Fibroblast of the aortic adventitia (primary cell): Measurements from ENCODE around the gene PHRF1. TPM values are rescaled to one million over a fixed set of nuclear protein-coding genes. Genes with fewer than 3 reads are reported as not detected.

Experiments
- DNase-seq: peaks from one replicate; pipeline ENCODE4 v3.0.0-alpha.2; 2010; ENCODE audit warnings: low read depth
- H3K4me3 ChIP-seq: 2 replicates; pipeline ENCODE4 v1.5.1; 2011; ENCODE audit warnings: low read depth, mild to moderate bottlenecking, control low read depth, low read length, moderate library complexity
- total RNA-seq: library from RNA; depleted of rRNA; stranded (reverse); fragments of >200 nt; gene quantifications from 2 replicates; pipeline ENCODE4 v1.2.3, GENCODE V29; 2012; ENCODE audit warnings: low replicate concordance
- TF ChIP-seq, protein P1 (sequence below): IDR thresholded peaks from 2 replicates; pipeline ENCODE4 v1.5.1; 2011; ENCODE audit warnings: mild to moderate bottlenecking, low read length, control low read depth, inconsistent platforms; ENCODE audit not compliant: insufficient read depth

The PHRF1 gene
- total RNA-seq, 1 donor = 27.6 TPM

DNA sequence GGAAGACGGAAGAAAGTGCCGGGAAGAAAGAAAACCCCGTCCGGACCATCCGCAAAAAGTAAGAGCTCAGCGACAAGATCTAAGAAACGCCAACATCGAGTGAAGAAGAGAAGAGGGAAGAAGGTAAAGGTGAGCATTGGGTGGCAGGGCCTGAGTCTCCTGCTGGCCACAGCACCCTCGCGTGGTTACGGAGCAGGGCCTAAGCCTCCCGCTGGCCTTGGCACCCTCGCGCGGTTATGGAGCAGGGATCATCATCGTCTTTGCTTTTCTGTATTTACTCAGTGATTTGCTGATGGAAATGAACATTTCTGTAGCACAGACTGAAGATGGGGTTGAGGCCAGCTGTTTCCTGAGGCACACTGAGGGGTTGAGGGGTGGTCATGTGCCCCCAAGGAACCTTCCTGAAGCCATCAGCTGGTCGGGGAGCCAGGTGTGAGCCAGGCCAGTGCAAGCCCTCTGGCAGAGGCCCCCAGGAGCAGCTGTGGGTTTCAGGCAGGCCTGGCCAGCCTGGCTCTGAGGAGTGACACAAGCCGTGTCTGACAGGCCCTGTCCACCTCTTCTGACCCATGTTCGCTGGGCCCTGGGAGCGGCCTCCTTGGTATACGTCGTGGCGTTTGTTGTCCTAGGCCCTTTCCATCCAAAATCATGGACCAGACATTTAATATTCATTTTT, 25.4 kb downstream of the PHRF1 start:
- TF ChIP-seq, protein P1, sequence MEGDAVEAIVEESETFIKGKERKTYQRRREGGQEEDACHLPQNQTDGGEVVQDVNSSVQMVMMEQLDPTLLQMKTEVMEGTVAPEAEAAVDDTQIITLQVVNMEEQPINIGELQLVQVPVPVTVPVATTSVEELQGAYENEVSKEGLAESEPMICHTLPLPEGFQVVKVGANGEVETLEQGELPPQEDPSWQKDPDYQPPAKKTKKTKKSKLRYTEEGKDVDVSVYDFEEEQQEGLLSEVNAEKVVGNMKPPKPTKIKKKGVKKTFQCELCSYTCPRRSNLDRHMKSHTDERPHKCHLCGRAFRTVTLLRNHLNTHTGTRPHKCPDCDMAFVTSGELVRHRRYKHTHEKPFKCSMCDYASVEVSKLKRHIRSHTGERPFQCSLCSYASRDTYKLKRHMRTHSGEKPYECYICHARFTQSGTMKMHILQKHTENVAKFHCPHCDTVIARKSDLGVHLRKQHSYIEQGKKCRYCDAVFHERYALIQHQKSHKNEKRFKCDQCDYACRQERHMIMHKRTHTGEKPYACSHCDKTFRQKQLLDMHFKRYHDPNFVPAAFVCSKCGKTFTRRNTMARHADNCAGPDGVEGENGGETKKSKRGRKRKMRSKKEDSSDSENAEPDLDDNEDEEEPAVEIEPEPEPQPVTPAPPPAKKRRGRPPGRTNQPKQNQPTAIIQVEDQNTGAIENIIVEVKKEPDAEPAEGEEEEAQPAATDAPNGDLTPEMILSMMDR = no peak
- DNase-seq = no peak
- H3K4me3 ChIP-seq = no peak overlapping the region

DNA sequence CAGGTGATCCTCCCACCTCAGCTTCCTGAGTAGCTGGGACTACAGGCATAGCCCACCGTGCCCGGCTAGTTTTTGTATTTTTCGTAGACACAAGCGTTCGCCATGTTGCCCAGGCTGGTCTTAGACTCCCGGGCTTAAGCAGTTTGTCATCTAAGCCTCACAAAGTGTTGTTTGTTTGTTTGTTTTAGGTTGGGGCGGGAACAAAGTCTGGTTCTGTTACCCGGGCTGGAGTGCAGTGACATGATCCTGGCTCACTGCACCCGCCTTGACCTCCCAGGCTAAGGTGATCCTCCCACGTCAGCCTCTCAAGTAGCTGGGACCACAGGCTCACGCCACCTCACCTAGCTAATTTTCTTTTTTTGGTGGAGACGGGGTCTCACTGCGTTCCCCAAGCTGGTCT, 26.9 kb downstream of the PHRF1 start:
- H3K4me3 ChIP-seq = no peak overlapping the region
- DNase-seq = no peak
- TF ChIP-seq, protein P1 = no peak

DNA sequence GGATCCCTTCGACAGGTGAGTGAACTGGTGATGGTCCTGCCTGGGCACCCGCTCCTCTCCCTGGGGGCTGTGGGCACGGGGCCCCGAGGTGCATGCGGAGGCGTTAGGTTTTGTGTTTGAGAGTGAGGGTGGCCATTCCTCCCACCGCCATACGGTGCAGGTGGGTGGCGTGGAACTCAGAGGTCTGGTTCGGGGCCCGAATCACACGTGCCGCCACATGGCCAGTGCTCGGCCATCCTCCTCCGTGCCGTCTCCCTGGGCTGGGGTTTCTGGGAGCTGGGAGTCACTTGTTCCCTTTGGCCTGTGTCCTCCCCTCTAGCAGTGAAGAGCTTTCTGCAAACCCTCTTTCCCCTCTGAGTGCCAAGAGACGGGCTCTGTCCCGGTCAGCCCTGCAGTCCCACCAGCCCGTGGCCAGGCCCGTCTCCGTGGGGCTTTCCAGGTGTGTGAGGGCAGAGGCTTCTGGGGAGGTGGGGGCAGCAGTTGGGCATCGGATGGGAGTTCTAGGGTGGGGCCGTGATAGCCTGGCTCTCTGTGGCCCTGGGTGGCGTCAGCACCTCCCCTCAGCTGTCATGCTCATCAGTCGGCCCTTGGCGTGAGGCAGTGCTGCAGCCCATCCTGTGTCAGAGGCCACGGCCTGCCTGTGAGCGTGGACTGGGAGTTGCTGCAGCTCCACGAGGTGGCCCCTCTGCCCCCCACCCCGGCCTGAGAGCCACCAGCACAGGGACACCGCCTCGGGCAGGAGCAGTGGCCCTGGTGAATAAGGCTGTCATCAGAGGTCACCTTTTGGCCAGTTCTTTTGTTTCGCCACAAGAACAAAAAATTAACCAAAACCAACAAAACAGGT, 29.2 kb downstream of the PHRF1 start:
- no peak for DNase-seq
- TF ChIP-seq, protein P1 = no peak
- no peak overlapping the region for H3K4me3 ChIP-seq

DNA sequence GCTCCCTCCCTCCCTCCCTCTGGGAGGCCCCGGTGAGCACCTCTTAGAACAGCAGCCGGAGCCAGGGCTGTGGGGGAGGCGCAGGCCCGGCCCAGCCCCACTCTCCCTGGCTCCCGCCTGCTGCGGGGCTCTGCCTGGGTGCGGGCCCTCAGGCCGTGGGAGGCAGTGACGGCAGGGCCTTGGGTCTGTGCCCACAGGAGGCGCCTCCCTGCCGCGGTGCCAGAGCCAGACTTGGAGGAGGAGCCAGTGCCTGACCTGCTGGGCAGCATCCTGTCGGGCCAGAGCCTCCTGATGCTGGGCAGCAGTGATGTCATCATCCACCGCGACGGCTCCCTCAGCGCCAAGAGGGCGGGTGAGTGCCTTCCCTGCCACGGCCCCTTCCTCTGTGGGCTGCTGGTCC, 30.0 kb downstream of the PHRF1 start:
- H3K4me3 ChIP-seq = no peak overlapping the region
- TF ChIP-seq, protein P1 = no peak
- DNase-seq = peak; percentile 43

DNA sequence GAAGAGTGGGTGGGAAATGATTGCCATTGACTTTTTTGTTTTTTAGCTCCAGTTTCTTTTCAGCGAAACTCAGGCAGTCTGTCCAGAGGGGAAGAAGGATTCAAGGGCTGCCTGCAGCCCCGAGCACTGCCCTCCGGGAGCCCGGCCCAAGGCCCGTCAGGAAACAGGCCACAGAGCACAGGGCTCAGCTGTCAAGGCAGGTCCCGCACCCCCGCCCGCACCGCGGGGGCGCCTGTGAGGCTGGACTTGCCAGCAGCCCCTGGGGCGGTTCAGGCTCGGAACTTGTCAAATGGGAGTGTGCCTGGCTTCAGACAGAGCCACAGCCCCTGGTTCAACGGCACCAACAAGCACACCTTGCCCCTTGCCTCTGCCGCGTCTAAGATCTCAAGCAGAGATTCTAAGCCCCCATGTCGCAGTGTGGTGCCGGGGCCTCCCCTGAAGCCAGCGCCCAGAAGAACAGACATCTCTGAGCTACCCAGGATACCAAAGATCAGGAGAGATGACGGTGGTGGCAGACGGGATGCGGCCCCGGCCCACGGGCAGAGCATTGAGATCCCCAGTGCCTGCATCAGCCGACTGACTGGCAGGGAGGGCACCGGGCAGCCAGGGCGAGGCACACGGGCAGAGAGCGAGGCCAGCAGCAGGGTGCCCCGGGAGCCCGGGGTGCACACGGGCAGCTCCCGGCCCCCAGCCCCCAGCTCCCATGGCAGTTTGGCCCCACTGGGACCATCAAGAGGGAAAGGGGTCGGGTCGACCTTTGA, 30.9 kb downstream of the PHRF1 start:
- no peak overlapping the region for H3K4me3 ChIP-seq
- DNase-seq = no peak
- TF ChIP-seq, protein P1 = no peak

DNA sequence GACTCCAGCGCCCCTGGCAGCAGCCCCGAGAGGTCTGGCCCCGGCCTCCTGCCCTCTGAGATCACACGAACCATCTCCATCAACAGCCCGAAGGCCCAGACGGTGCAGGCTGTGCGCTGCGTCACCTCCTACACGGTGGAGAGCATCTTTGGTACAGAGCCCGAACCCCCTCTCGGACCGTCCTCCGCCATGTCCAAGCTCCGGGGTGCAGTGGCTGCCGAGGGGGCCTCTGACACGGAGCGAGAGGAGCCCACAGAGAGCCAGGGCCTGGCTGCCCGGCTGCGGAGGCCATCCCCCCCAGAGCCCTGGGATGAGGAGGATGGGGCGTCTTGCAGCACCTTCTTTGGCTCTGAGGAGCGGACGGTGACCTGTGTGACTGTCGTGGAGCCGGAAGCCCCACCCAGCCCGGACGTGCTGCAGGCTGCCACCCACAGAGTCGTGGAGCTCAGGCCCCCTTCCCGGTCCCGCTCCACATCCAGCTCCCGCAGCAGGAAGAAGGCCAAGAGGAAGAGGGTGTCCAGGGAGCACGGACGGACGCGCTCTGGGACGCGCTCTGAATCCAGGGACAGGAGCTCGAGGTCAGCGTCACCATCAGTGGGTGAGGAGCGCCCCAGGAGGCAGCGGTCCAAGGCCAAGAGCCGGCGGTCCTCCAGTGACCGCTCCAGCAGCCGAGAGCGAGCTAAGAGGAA, 31.8 kb downstream of the PHRF1 start:
- H3K4me3 ChIP-seq = no peak overlapping the region
- TF ChIP-seq, protein P1 = no peak
- DNase-seq = no peak
